ENCODE measurements around the gene ATL2. TPM values are rescaled to one million over a fixed set of nuclear protein-coding genes. Genes with fewer than 3 reads are reported as not detected.
"Not testable (repeated sequence)": the region's sequence is repeated elsewhere in the genome, so short reads cannot be mapped to it uniquely, and the experiment has no call there.

Gene ATL2
- polyA plus RNA-seq, 3 donors, result 12.8 to 31.2 (median 13.0) TPM

DNA sequence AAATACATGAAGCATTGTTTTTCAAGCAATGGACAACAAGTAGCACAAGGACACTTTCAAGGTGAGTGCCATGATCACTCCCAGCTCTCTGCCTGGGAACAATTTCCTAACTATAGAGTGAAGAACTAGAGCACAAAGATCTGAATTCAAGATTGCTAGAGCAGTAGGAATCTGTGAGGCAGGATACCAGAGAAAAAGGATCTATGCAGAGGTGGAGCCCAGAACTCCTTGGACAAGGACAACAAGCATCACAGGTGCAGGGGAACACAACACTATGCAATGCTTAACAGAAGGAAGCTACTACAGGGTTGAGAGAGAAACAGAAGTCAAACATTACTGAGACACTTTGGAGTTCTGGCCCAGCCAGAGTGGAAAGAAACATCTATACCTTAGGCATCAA, 24.7 kb downstream of the ATL2 start:
- H3K27ac ChIP-seq (ENCODE audit: low read depth, low read length), result no peak overlapping the region

- H3K27ac ChIP-seq (ENCODE audit: low read depth, low read length), result no peak overlapping the region
- 92 to 96% (median 93%) methylated on average over 5 of the region's 5 CpGs for WGBS, 3 donors
Observed at GRCh38 chr2:38345323-38346038, 31.6 kb downstream of the ATL2 start.

DNA sequence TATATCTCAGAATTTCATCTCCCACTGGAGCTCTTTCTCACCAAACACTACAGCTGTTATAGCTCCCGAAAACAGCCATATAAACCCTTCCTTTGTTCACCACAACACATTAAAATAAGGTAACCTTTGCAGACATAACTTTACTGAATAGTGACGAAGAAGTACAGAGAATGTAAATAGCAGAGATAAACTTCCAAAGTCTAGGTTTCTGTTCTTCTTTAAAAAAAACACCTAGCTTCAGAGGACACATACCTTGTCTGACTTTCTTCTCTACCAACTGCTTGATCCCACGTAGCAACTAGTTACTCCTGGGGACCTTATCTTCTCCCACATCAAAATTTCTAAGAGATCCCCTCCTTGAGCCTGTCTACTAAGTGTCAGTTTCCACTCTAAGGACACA, 32.3 kb downstream of the ATL2 start:
- 78 to 95% (median 93%) methylated on average over 3 of the region's 3 CpGs for WGBS, 3 donors
- H3K27ac ChIP-seq (ENCODE audit: low read depth, low read length), result no peak overlapping the region

DNA sequence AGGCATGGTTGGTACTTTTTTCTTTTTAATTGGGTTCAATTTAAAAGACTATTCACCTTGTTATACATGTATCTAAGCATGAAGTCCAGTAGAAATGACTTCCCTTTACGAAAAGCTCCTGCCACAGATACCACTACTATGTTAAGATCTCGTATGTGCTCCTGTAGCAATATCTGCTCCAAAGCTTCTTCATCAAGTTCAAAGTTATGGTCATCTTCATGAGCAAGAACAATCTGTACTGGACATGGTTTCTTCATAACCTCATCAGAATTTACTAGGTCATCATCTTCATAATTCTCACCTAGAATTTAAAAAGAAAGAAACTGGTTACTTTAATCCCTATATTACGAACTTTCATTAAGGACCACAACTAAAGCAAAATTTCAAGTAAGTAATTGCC, 33.9 kb downstream of the ATL2 start:
- no peak overlapping the region for H3K27ac ChIP-seq (ENCODE audit: low read depth, low read length)

GRCh38 chr2:38336621-38337020, 40.5 kb downstream of the ATL2 start:
- no peak overlapping the region for H3K27ac ChIP-seq (ENCODE audit: low read depth, low read length)
- WGBS, 3 donors, result 92 to 97% (median 93%) methylated on average over 6 of the region's 6 CpGs

More for the DNA sequence above, 33.9 kb downstream of the ATL2 start:
- 92 to 98% (median 97%) methylated on average over 3 of the region's 3 CpGs for WGBS, 3 donors

DNA sequence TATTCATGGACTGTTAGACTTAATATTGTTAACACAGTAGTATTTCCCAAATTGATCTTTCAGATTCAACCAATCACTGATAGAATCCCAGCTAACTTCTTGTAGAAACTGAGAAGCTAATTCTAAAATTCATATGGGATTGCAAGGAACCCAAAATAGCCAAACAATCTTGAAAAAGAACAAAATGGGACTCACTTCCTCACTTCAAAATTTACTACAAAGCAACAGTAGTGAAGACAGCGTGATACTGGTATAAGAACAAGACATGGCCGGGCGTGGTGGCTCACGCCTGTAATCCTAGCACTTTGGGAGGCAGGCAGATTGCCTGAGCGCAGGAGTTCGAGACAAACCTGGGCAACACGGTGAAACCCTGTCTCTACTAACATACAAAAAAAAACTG, 46.3 kb downstream of the ATL2 start:
- 98 to 99% (median 99%) methylated on average over 7 of the region's 7 CpGs for WGBS, 3 donors
- H3K27ac ChIP-seq (ENCODE audit: low read depth, low read length), result no peak overlapping the region

- WGBS, 3 donors, result 97 to 98% (median 98%) methylated on average over 9 of the region's 9 CpGs
- no peak overlapping the region for H3K27ac ChIP-seq (ENCODE audit: low read depth, low read length)
Observed at GRCh38 chr2:38327580-38327979, 49.5 kb downstream of the ATL2 start.

- WGBS, 3 donors, result 77 to 83% (median 83%) methylated on average over 6 of the region's 6 CpGs
- no peak overlapping the region for H3K27ac ChIP-seq (ENCODE audit: low read depth, low read length)
Observed at GRCh38 chr2:38323623-38324022, 53.5 kb downstream of the ATL2 start.

- no peak overlapping the region for H3K27ac ChIP-seq (ENCODE audit: low read depth, low read length)
Observed at GRCh38 chr2:38322224-38322914, 54.7 kb downstream of the ATL2 start.

DNA sequence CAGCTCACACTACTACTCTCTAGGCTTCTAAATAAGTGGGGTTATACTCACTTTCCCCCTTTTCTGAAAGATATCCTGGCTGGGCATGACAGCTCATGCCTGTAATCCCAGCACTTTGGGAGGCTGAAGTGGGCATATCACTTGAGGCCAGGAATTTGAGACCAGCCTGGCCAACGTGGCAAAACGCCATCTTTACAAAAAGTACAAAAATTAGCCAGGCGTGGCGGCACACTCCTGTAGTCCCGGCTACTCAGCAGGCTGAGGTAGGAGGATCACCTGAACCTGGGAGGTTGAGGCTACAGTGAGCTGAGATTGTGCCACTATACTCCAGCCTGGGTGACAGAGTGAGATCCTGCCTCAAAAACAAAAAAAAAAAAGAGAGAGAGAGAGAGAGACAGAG, 57.8 kb downstream of the ATL2 start:
- H3K27ac ChIP-seq (ENCODE audit: low read depth, low read length), result not testable (repeated sequence)
- 81 to 92% (median 85%) methylated on average over 5 of the region's 5 CpGs for WGBS, 3 donors

GRCh38 chr2:38317725-38318124, 59.3 kb downstream of the ATL2 start:
- no peak overlapping the region for H3K27ac ChIP-seq (ENCODE audit: low read depth, low read length)

DNA sequence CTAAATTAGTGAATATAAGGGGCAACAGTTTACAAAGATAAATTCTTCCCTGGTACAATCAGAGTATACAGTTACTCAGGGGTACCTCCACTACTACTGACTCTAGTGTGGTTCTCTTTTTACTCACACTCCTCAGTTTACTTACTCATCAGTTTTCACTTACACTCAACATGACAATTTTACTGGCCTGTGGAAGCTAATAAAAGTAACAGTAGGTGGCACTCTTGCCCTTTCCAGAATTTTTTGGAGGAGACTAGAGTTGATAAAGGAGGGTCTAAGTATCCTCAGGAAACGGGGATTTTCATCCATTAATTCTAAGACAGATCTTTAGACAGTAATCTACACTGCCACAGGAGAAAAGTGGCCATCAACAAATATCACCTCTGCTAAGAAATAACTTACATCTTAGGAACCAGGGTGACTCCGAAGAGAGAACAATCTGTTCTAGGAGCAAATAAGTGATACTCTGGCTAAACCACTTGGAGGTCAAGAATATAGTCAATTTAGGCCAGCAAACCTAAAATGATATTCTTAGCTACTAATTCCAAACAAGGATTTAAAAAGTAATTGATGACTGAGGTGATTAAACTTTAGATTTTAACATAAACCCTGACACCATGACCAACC, 61.3 kb downstream of the ATL2 start:
- 54 to 62% (median 61%) methylated on average over 2 of the region's 2 CpGs for WGBS, 3 donors
- H3K27ac ChIP-seq (ENCODE audit: low read depth, low read length), result no peak overlapping the region

DNA sequence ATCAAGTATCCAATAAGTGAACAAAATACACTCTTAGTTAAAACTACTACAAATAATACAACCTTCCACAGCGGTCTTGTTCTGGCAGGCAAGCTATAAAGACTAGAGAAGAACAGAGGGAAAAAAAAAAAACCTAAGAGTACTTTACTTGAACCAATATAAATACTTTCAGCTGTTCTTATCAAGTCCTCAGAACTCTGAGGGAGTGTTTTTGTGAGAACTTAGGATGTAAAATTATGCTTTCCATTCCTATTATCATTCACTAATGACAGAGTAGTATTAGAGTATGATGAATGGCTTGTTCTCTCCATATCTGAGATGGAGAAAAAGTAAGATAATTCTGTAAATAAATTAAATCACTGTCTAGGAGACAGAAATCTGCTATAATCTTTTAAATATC, 68.3 kb downstream of the ATL2 start:
- WGBS, 3 donors, result 90 to 100% (median 96%) methylated on average over 1 of the region's 1 CpG
- H3K27ac ChIP-seq (ENCODE audit: low read depth, low read length), result no peak overlapping the region

GRCh38 chr2:38301969-38302702, 74.9 kb downstream of the ATL2 start:
- no peak overlapping the region for H3K27ac ChIP-seq (ENCODE audit: low read depth, low read length)

GRCh38 chr2:38301340-38301968, 75.6 kb downstream of the ATL2 start:
- 63 to 86% (median 80%) methylated on average over 2 to 3 of the region's 3 CpGs for WGBS, 3 donors

More at GRCh38 chr2:38301969-38302702, 74.9 kb downstream of the ATL2 start:
- WGBS, 3 donors, result 87 to 97% (median 93%) methylated on average over 3 of the region's 3 CpGs

GRCh38 chr2:38298539-38298938, 78.5 kb downstream of the ATL2 start:
- H3K27ac ChIP-seq (ENCODE audit: low read depth, low read length), result no peak overlapping the region
- WGBS, 3 donors, result 88 to 95% (median 88%) methylated on average over 2 of the region's 2 CpGs

More at GRCh38 chr2:38301340-38301968, 75.6 kb downstream of the ATL2 start:
- H3K27ac ChIP-seq (ENCODE audit: low read depth, low read length), result no peak overlapping the region

DNA sequence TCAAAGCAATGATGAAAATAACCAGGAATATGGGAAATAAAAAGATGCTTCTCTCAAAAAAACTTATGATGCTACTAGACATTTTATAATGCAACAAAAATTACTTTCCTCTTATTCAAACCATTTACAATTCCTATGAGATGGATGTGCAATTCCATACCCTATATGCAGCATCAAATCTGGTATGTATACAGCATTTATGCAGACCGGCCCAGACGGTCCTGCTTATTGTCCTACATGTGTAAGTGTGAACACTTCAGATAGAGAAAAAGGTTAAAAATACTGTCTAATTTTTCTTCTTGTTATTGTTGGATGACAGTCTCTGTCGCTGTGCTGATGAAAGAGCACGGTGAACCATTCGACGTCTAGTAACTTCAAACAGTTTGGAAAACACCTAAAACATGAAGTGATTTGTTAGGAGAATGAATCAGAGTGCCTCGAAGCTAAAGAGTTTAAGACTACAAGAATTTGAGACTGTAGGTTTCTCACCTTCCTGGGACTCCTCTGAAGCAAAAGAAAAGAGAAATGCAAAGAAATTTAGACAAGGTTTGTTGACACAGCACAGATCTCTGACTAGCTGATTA, 80.8 kb downstream of the ATL2 start:
- WGBS, 3 donors, result 84 to 90% (median 85%) methylated on average over 7 of the region's 7 CpGs
- no peak overlapping the region for H3K27ac ChIP-seq (ENCODE audit: low read depth, low read length)

GRCh38 chr2:38294597-38294996, 82.5 kb downstream of the ATL2 start:
- H3K27ac ChIP-seq (ENCODE audit: low read depth, low read length), result no peak overlapping the region
